GM19328 (cell line): ENCODE data around the gene CTDSP2.
"Not testable (repeated sequence)": the region's sequence is repeated elsewhere in the genome, so short reads cannot be mapped to it uniquely, and the experiment has no call there.

Experiments
- ATAC-seq: cut with Tn5 transposase; IDR thresholded peaks from one replicate; pipeline ENCODE4 v1.9.1; 2021; ENCODE audit warnings: mild to moderate bottlenecking, moderate library complexity; ENCODE audit not compliant: unreplicated experiment

The CTDSP2 gene

GRCh38 chr12:57882575-57882974 lies 36.0 kb upstream of the CTDSP2 start:
- no peak for ATAC-seq

GRCh38 chr12:57881475-57881874 lies 34.9 kb upstream of the CTDSP2 start:
- no peak for ATAC-seq

GRCh38 chr12:57881035-57881434 lies 34.5 kb upstream of the CTDSP2 start:
- not testable (repeated sequence) for ATAC-seq

DNA sequence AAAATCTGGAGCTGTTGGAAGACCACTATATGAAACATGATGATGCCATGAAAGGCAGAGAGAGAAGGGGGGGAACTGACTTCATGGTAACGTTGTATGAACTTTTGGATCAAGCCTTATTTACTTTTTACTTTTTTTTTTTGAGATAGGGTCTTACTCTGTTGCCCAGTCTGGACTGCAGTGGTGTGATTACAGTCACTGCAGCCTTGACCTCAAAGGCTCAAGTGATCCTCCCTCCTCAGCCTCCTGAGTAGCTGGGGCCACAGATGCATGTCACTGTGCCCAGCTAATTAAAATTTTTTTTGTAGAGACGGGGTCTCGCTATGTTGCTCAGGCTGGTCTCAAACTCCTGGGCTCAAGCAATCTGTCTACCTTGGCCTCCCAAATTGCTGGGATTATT lies 31.3 kb upstream of the CTDSP2 start:
- ATAC-seq: no peak

DNA sequence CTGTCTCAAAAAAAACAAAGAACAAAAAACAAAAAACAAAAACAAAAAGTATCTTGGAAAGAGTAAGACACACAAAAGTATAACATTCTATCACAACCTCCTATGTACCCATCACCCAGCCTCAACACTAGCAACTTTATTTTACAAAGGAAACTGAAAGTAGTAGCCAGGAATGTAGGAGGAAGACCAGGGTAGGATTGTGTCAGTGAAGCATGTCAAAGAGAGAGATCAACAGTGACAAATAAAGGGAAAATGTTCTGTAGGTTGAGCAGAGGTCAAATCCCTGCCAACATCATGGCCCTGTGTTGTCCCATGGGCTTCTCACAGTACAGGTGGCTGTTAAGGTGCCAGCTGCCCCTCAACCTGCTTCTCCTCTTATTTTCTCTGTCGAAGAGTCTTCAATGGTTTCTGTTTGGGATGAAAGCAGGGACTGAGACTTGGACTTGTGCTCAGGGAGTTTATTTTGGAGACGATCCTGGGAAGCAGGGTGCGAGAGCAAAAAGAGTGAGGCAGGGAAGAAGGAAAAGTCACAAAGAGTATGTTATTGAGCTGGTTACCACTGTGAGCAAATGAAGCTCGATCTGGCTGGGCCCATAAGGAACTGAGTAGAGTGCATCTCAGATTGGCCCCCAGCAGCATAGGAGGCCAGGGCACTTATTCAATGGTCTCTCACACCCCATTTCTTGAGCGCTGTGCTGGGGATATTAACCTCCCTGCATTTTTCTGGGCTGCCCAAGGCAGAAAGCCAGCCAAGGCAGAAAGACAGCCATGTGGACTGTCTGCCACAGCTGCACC lies 29.4 kb upstream of the CTDSP2 start:
- ATAC-seq: no peak

DNA sequence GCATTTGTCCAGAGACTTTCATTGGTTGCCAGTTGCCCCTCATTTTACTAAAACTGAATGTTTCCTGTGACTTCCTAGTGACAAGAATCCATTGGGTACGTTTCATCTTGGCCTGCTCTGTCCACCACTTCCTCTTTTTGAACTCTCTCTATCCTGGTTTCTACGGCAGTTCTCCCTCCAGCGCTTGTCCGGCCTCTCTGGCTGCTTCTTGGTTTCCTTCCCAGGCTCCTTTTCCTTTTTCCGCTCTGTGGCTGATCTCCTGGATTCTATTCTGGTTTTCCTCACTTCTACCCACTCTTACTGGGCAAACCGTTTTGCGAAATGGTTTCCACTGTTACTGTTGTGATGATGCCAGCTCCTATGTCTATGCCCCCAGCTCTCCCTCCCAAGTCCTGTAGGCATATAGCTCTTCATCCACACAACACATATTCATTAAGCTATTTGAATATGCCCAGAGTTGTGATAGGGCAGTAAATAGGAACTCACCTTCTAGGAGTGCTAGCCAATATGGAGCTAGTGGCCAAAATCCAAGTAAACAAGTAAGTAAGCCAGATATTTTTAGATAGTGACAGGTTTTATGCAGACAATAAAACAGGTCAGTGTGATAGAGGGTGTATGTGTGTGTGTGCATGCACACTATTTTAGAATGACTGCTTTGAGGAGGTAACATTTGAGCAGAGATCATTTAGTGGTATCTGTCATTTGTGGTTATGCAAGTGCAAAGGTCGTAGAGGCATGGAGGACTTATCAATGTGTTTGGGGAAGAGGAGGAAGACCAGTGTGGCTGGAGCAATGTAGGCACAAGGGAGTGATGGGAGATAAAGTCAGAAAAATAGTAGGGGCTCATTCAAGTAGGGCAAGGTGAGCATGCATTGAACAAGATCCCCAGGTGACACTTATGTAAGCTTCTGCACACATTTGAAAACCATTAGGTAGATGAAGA lies 27.9 kb upstream of the CTDSP2 start:
- ATAC-seq: no peak

DNA sequence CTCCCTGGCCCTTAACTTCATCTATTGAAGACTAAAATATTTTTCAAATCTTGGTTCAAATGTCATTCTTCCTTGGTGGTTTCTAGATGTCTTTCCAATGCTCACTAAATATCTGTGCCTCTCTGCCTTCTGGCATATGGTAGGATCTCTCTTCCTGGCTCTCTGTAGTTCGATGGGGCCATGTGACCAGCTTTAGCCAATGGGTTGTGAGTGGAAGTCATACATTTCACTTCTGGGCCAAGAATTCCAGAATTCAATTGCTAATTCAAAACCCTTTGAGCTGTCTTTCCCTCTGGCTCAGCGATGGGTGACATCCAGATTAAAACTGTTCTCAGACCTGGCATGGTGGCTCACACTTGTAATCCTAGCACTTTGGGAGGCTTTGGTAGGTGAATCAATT lies 25.8 kb upstream of the CTDSP2 start:
- no peak for ATAC-seq

GRCh38 chr12:57869927-57870318 lies 23.4 kb upstream of the CTDSP2 start:
- ATAC-seq: no peak

GRCh38 chr12:57869298-57869926 lies 22.9 kb upstream of the CTDSP2 start:
- no peak for ATAC-seq

DNA sequence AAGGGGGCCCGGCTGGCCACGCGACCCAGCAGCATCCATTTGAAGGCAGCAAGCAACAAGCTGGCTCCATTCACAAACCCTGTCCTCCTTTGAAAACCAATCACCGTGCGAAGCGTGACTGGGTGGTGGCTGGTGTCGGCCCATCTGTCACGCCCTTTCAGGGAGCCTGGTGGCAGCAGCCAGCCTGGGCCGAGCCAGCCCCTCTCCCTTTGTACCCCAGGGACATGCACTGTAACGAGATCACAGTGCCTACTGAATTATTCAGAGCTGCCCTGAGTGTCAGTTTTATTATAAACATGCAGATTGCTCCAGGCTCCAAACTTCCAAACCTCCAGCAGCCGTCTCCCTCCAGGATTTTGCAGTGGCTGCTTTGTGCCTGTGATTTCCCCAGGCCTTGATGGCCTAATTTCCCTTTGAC lies 22.3 kb upstream of the CTDSP2 start:
- ATAC-seq: no peak

- ATAC-seq: no peak
Measured at GRCh38 chr12:57868221-57868620, 21.7 kb upstream of the CTDSP2 start.

DNA sequence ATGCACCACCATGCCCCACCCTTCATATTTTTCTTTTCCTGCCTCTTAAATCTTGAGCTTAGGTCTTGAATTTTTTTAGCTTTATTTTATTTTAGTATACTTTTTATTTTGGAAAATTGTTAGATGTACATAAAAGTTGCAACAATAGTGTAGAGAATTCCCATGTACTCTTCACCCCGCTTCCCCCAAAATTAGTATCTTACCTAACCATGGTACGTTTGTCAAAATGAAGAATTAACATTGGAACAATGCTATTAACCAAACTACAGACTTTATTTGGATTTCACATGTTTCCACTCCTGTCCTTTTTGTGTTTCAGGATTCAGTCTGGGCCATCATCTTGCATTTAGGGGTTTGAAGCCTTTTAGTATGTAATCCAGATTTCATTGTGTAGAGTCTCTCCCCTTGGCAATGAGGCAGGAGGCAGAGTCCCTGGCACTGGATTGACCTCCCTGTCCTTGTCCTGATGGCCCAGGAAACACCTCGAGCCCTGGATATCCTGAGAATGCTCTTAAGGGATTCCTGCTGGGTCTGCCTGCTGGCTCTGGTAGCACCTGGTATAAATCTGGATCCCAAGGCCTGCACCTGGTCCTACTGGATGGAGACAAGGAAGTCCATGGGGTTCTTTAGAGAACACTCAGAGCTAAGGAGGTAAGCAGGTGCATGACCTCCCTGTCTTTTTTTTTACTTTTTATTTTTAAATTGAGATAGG lies 19.9 kb upstream of the CTDSP2 start:
- ATAC-seq: no peak

GRCh38 chr12:57865084-57865751 lies 18.7 kb upstream of the CTDSP2 start:
- ATAC-seq: peak; percentile 81

GRCh38 chr12:57864442-57865083 lies 18.0 kb upstream of the CTDSP2 start:
- ATAC-seq: no peak

- ATAC-seq: no peak
Measured at GRCh38 chr12:57863676-57864075, 17.1 kb upstream of the CTDSP2 start.

DNA sequence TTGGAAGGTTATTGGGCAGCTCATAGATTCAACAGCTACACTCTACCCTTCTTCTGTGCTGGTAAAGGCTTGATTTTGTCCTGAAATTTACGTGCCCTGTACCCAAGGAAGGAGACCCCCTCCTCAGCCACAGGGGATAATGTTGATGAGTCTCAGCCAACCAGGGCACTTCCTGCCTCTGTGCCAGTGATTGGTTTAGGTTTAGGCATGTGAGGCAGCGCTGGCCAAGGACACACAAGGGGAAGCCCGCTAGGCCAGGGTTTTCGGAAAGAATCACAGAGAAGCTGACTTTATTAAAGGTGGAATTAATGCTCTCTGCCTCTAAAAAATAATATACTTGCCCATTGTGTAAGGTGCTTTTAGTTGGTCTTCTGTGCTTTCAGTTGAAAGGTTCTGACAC lies 15.4 kb upstream of the CTDSP2 start:
- ATAC-seq: no peak

DNA sequence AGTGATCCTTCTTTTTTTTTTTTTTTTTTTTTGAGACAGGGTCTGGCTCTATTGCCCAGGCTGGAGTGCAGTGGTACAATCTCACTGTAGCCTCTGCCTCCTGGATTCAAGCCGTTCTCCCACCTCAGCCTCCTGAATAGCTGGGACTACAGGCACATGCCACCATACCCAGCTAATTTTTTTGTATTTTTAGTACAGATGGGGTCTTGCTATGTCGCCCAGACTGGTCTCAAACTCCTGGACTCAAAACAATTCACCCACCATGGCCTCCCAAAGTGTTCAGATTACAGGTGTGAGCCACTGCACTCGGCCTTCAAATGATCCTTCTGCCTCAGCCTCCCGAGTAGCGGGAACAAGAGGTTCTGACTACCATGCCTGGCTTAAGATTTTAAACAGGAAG lies 14.4 kb upstream of the CTDSP2 start:
- not testable (repeated sequence) for ATAC-seq

DNA sequence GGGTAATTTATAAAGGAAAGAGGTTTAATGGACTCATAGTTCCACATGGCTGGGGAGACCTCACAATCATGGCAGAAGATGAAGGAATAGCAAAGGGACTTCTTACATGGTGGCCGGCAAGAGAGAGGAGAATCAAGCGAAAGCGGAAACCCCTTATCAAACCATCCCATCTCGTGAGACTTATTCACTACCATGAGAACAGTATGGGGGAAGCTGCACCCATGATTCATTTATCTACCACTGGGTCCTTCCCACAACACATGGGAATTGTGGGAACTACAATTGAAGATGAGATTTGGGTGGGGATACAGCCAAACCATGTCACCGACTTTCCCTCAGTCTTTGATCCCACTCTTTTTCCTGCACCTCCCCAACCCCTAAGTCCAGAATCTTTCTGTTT lies 12.6 kb upstream of the CTDSP2 start:
- no peak for ATAC-seq

DNA sequence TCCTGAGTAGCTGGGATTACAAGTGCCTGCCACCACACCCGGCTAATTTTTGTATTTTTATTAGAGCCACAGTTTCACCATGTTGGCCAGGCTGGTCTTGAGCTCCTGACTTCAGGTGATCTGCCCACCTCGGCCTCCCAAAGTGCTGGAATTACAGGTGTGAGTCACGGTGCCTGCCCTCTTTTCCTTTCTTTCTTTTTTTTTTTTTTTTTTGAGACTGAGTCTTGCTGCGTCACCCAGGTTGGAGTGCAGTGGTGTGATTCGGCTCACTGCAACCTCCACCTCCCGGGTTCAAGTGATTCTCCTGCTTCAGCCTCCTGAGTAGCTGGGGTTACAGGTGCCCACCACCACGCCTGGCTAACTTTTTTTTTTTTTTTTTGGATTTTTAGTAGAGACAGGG lies 11.6 kb upstream of the CTDSP2 start:
- not testable (repeated sequence) for ATAC-seq

- ATAC-seq: no peak
Measured at GRCh38 chr12:57854965-57855364, 8.4 kb upstream of the CTDSP2 start.
